A673 (cell line): Measurements from ENCODE around the gene TOMM22.

Experiments
- EZH2 ChIP-seq: fragments of 200-600 bp; sonication (generic); IDR thresholded peaks from 2 replicates; pipeline ENCODE4 v1.6.1; 2017; ENCODE audit warnings: borderline replicate concordance, low read depth, mild to moderate bottlenecking, mixed read lengths, antibody characterized with exemption, low read length; ENCODE audit not compliant: poor library complexity, severe bottlenecking
- TF ChIP-seq, protein P1 (sequence below): fragments of 300-800, 200-600 bp; sonication (generic); conservative IDR thresholded peaks from 2 replicates; pipeline ENCODE4 v1.5.1; 2017; ENCODE audit warnings: low read depth, mild to moderate bottlenecking, antibody characterized with exemption, low read length, moderate library complexity, mixed read lengths

DNA sequence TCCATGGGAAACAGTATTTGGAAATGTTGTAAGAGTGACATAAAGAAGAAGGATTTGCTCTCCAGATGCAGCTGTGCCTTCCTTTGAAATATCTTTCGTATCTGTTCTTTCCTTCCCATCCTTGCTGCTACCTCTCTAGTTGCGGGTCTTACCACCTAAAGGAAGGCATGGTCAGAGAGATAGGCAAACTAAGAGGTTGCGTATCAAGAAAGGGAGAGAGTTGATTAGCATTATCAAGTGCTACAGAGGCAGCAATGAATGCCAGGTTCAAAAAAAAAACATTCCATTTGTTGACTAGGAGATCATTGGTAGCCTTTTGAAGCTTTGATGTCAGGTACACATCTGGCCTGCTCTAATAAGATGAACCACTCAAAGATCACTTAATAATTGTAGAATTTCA is 28.6 kb downstream of the TOMM22 start:
- TF ChIP-seq, protein P1, sequence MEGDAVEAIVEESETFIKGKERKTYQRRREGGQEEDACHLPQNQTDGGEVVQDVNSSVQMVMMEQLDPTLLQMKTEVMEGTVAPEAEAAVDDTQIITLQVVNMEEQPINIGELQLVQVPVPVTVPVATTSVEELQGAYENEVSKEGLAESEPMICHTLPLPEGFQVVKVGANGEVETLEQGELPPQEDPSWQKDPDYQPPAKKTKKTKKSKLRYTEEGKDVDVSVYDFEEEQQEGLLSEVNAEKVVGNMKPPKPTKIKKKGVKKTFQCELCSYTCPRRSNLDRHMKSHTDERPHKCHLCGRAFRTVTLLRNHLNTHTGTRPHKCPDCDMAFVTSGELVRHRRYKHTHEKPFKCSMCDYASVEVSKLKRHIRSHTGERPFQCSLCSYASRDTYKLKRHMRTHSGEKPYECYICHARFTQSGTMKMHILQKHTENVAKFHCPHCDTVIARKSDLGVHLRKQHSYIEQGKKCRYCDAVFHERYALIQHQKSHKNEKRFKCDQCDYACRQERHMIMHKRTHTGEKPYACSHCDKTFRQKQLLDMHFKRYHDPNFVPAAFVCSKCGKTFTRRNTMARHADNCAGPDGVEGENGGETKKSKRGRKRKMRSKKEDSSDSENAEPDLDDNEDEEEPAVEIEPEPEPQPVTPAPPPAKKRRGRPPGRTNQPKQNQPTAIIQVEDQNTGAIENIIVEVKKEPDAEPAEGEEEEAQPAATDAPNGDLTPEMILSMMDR = no peak
- no peak for TF ChIP-seq EZH2
